Tibial nerve (tissue), 4 donors: ENCODE results near the gene CD226. TPM values are rescaled to one million over a fixed set of nuclear protein-coding genes. Genes with fewer than 3 reads are reported as not detected.

ENCODE experiments used
- DNase-seq, 2 donors: peaks; one replicate each; pipeline ENCODE4 v3.0.0-alpha.2; 2019; ENCODE audit warnings: low spot score in 2 of 2
- H3K27ac ChIP-seq, 4 donors: fragments of 200-600 bp; sonication (generic) in 3 of 4; one replicate each; pipeline ENCODE4 v1.5.1; 2017 to 2019; ENCODE audit warnings: mild to moderate bottlenecking in 1 of 4
- H3K27me3 ChIP-seq, 2 donors: fragments of 200-600 bp; sonication (generic) in 1 of 2; one replicate each; pipeline versions ENCODE4 v1.5.1 to v1.6.0; 2017 to 2019
- H3K36me3 ChIP-seq, 3 donors: fragments of 200-600 bp; sonication (generic); one replicate each; pipeline ENCODE4 v1.5.1; 2018 to 2019
- H3K4me1 ChIP-seq, 4 donors: fragments of 200-600 bp; sonication (generic) in 3 of 4; one replicate each; pipeline ENCODE4 v1.5.1; 2017 to 2019
- H3K4me3 ChIP-seq, 4 donors: fragments of 200-600 bp; sonication (generic) in 3 of 4; one replicate each; pipeline ENCODE4 v1.5.1; 2017 to 2019; ENCODE audit warnings: mild to moderate bottlenecking in 1 of 4, moderate library complexity in 1 of 4
- H3K9me3 ChIP-seq, 4 donors: fragments of 200-600 bp; sonication (generic) in 3 of 4; one replicate each; pipeline ENCODE4 v1.5.1; 2017 to 2019
- CTCF ChIP-seq, 5 experiments: fragments of 200-600 bp in 3 of 5; fragments of 450-650 bp in 2 of 5; sonication (generic) in 3 of 5; IDR thresholded peaks; one replicate each; pipeline ENCODE4 v1.5.1; 2016 to 2019; ENCODE audit warnings: antibody characterized with exemption in 5 of 5, mild to moderate bottlenecking in 3 of 5, moderate library complexity in 2 of 5
- EP300 ChIP-seq, 2 donors: sonication (generic); formaldehyde crosslinking; IDR thresholded peaks; one replicate each; pipeline ENCODE4 v1.6.1; 2017; ENCODE audit warnings: antibody characterized with exemption in 2 of 2, mild to moderate bottlenecking in 1 of 2
- POLR2A ChIP-seq, 2 donors: fragments of 450-650 bp; IDR thresholded peaks; one replicate each; pipeline ENCODE4 v1.6.1; 2017; ENCODE audit warnings: antibody characterized with exemption in 2 of 2, mild to moderate bottlenecking in 2 of 2, moderate library complexity in 2 of 2
- WGBS, 2 donors: methylation state at CpG; one replicate each; pipeline ENCODE4 v1.1.5; 2018; 5-methylcytosine and 5-hydroxymethylcytosine counted together
- total RNA-seq, 4 donors: library from RNA; depleted of rRNA; stranded (reverse); fragments of >200 nt; gene quantifications; one replicate each; pipeline ENCODE4 v1.1.0, GENCODE V29; 2016

Gene CD226
- total RNA-seq = 1 to 10 TPM in 1 of 4 donors, under 1 TPM in 3; 0.39 to 1.1 (median 0.72) TPM

GRCh38 chr18:69947361-69948133 lies at the start of gene CD226:
CD226 (minus strand) TSS chr18:69947873; CDS start chr18:69947406, 467 bp downstream.
- Histone ChIP-seq H3K27ac (no peak within 1 kb of the TSS), H3K27me3 (no peaks in the 10 kb centered on the region), H3K36me3 (peaks cover 0 to 10% (median 0%) of the 10 kb centered on the region in 3 donors), H3K4me3 (no peak within 1 kb of the TSS), H3K4me1 (peaks cover 0 to 10% (median 2%) of the 10 kb centered on the region in 4 donors), H3K9me3 (no peaks in the 10 kb centered on the region)
- TF ChIP-seq POLR2A (IDR thresholded peaks at IDR 0.05) (no peak), CTCF (IDR thresholded peaks at IDR 0.05) (no peak), EP300 (IDR thresholded peaks at IDR 0.05) (no peak)
- no peak for DNase-seq
- 65 to 66% methylated on average over 7 of the region's 7 CpGs for WGBS, 2 donors

GRCh38 chr18:69996951-69997798 lies 49.5 kb upstream of the CD226 start:
- TF ChIP-seq EP300 (IDR thresholded peaks at IDR 0.05) (no peak), POLR2A (IDR thresholded peaks at IDR 0.05) (no peak), CTCF (IDR thresholded peaks at IDR 0.05) (no peak)
- Histone ChIP-seq H3K36me3 (peaks cover 0 to 44% (median 0%) of the 10 kb centered on the region in 3 donors), H3K4me3 (no peak overlapping the region), H3K4me1 (peaks cover 0 to 3% (median 0%) of the 10 kb centered on the region in 4 donors), H3K27me3 (no peaks in the 10 kb centered on the region), H3K27ac (no peak overlapping the region), H3K9me3 (no peaks in the 10 kb centered on the region)
- no peak for DNase-seq
- 63 to 68% methylated on average over 7 of the region's 7 CpGs for WGBS, 2 donors

GRCh38 chr18:69996417-69996816 lies 48.7 kb upstream of the CD226 start:
- Histone ChIP-seq H3K9me3 (no peaks in the 10 kb centered on the region), H3K4me3 (no peak overlapping the region), H3K4me1 (peaks cover 0 to 3% (median 0%) of the 10 kb centered on the region in 4 donors), H3K27me3 (no peaks in the 10 kb centered on the region), H3K27ac (no peak overlapping the region), H3K36me3 (peaks cover 0 to 47% (median 0%) of the 10 kb centered on the region in 3 donors)
- no peak for TF ChIP-seq EP300 (IDR thresholded peaks at IDR 0.05)
- 77 to 82% methylated on average over 2 of the region's 2 CpGs for WGBS, 2 donors
- DNase-seq = no peak

GRCh38 chr18:69995774-69996173 lies 48.1 kb upstream of the CD226 start:
- peaks cover 0 to 5% (median 0%) of the 10 kb centered on the region in 4 donors for H3K9me3 ChIP-seq
- H3K27me3 ChIP-seq = no peaks in the 10 kb centered on the region
- no peak for TF ChIP-seq POLR2A (IDR thresholded peaks at IDR 0.05)
- no peak for TF ChIP-seq CTCF (IDR thresholded peaks at IDR 0.05)
- TF ChIP-seq EP300 (IDR thresholded peaks at IDR 0.05) = no peak
- peaks cover 0 to 45% (median 0%) of the 10 kb centered on the region in 3 donors for H3K36me3 ChIP-seq
- H3K4me1 ChIP-seq = peaks cover 0 to 3% (median 0%) of the 10 kb centered on the region in 4 donors
- H3K27ac ChIP-seq = no peak overlapping the region
- H3K4me3 ChIP-seq = no peak overlapping the region
- no peak for DNase-seq
- WGBS, 2 donors = 79 to 84% methylated on average over 3 of the region's 3 CpGs

- Histone ChIP-seq H3K36me3 (peaks cover 0 to 57% (median 0%) of the 10 kb centered on the region in 3 donors), H3K4me3 (no peak overlapping the region)
Observed at GRCh38 chr18:69992776-69993175, 45.1 kb upstream of the CD226 start.

More at GRCh38 chr18:69992776-69993175, 45.1 kb upstream of the CD226 start:
- no peak for TF ChIP-seq CTCF (IDR thresholded peaks at IDR 0.05)
- no peak for TF ChIP-seq POLR2A (IDR thresholded peaks at IDR 0.05)
- no peak for TF ChIP-seq EP300 (IDR thresholded peaks at IDR 0.05)
- no peak for DNase-seq
- Histone ChIP-seq H3K27me3 (no peaks in the 10 kb centered on the region), H3K27ac (no peak overlapping the region), H3K9me3 (peaks cover 0 to 28% (median 6%) of the 10 kb centered on the region in 4 donors), H3K4me1 (no peaks in the 10 kb centered on the region)
- WGBS, 2 donors = 77 to 88% methylated on average over 1 of the region's 1 CpG
